Skeletal muscle tissue (tissue), 4 donors: ENCODE results near the gene RAC2. TPM values are rescaled to one million over a fixed set of nuclear protein-coding genes. Genes with fewer than 3 reads are reported as not detected.

Experiments used
- H3K27ac ChIP-seq: one replicate; pipeline ENCODE4 v1.7.0; 2013; ENCODE audit warnings: mild to moderate bottlenecking, low read depth, low read length, inconsistent platforms
- H3K27me3 ChIP-seq, 3 donors: one replicate each; pipeline ENCODE4 v1.7.0; 2013; ENCODE audit warnings: low read length in 3 of 3; ENCODE audit not compliant: control insufficient read depth in 3 of 3, insufficient read depth in 3 of 3
- H3K36me3 ChIP-seq, 3 donors: one replicate each; pipeline ENCODE4 v1.7.0; 2013; ENCODE audit warnings: low read length in 3 of 3; ENCODE audit not compliant: control insufficient read depth in 3 of 3, insufficient read depth in 3 of 3
- H3K4me1 ChIP-seq, 3 donors: one replicate each; pipeline ENCODE4 v1.7.0; 2013; ENCODE audit warnings: low read length in 3 of 3, mild to moderate bottlenecking in 3 of 3; ENCODE audit not compliant: control insufficient read depth in 3 of 3, insufficient read depth in 3 of 3
- H3K4me3 ChIP-seq, 3 donors: one replicate each; pipeline ENCODE4 v1.7.0; 2013; ENCODE audit warnings: low read length in 3 of 3
- H3K9ac ChIP-seq, 3 donors: one replicate each; pipeline ENCODE4 v1.7.0; 2013; ENCODE audit warnings: low read length in 3 of 3, mild to moderate bottlenecking in 3 of 3, moderate library complexity in 2 of 3, low read depth in 1 of 3
- H3K9me3 ChIP-seq, 3 donors: one replicate each; pipeline ENCODE4 v1.7.0; 2013; ENCODE audit warnings: low read length in 3 of 3; ENCODE audit not compliant: control insufficient read depth in 3 of 3
- total RNA-seq: library from RNA; depleted of rRNA; stranded (reverse); fragments of >200 nt; gene quantifications from one replicate; pipeline ENCODE4 v1.2.3, GENCODE V29; 2014
- donor health status: Osteomylitis.

Gene RAC2
- total RNA-seq, 1 donor from 2014 or later, result 0.52 TPM

GRCh38 chr22:37224757-37225420 lies 19.2 kb downstream of the RAC2 start:
- H3K36me3 ChIP-seq, result no peaks in the 10 kb centered on the region
- no peak overlapping the region for H3K27ac ChIP-seq
- peaks cover 9 to 40% (median 22%) of the 10 kb centered on the region in 3 donors for H3K27me3 ChIP-seq
- peaks cover 0 to 12% (median 2%) of the 10 kb centered on the region in 3 donors for H3K4me1 ChIP-seq
- no peak overlapping the region for H3K4me3 ChIP-seq
- peaks cover 0 to 3% (median 0%) of the 10 kb centered on the region in 3 donors for H3K9me3 ChIP-seq
- H3K9ac ChIP-seq, result no peak overlapping the region

GRCh38 chr22:37223965-37224551 lies 20.0 kb downstream of the RAC2 start:
- H3K36me3 ChIP-seq, result no peaks in the 10 kb centered on the region
- H3K4me3 ChIP-seq, result no peak overlapping the region
- H3K27ac ChIP-seq, result no peak overlapping the region
- H3K9ac ChIP-seq, result no peak overlapping the region
- H3K4me1 ChIP-seq, result peaks cover 0 to 5% (median 0%) of the 10 kb centered on the region in 3 donors
- peaks cover 9 to 43% (median 21%) of the 10 kb centered on the region in 3 donors for H3K27me3 ChIP-seq
- H3K9me3 ChIP-seq, result peaks cover 0 to 3% (median 0%) of the 10 kb centered on the region in 3 donors

DNA sequence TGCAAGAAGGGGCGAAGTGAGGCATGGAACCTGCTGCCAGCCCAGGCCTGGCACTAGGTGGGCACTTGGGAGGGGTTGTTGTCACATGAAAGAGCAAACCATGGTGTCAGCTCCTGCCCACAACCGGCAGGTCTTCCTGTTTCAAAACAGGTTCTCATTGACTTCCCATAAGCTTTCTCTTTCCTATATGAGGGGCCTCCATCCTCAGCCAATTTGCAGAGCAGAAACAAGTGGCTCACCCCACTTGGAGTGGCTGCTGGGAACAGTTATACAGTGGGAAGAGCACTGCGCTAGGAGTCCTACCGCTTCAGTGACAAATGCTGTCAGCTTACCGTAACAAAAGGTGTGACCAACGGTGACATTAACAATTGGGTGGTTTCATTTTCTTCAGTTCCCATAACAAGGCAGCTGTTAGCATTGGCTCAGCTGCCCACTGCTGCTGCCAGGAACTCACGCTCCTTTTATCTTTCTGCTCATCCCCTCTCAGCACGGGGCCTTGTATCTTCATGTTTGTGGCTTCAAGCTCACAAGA lies 21.6 kb downstream of the RAC2 start:
- Histone ChIP-seq H3K36me3 (no peaks in the 10 kb centered on the region), H3K4me1 (no peaks in the 10 kb centered on the region), H3K27ac (no peak overlapping the region), H3K27me3 (peaks cover 9 to 44% (median 32%) of the 10 kb centered on the region in 3 donors), H3K9me3 (peaks cover 0 to 3% (median 0%) of the 10 kb centered on the region in 3 donors), H3K9ac (no peak overlapping the region), H3K4me3 (no peak overlapping the region)

DNA sequence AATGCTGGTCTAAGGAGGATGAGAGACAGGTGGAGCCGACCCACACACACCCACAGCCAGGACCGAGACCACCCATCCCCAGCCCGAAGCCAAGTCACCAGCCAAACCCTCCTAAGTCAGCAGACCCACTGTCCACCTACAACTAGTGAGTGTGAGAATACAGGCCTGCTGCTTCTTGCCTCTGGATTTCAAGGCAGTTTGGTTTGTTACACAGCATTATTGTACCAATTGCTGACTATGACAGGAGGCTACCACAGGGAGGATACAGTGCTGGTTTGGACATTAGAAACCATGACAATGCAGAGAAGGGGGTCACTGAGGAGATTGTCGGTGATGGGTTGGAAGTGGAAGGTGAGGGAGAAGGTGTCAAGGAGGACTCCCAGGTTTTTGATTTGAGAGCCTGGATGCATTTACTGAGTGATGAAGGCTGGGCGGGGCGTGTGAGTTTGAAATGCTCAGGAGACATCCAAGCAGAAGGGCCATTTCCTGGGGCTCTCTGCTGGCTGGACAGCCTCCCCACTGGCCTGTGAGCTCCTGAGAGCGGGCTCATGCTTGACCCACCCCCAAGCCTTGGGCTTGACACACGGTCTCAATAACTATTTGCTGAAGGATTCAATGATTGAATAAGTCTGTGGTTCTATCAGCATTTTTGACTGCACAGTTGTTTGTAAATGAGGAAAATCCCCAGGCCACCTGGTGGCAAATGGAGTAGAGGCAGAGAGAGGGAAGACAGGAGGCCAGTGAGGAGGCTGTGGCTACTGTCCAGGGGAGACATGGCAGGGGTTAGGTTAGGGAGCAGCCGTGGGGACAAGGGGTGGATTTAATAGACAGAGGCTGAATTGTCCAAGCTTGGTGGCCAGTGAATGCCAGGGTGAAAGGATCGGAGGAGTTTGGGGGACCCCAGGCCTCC lies 22.4 kb downstream of the RAC2 start:
- H3K9me3 ChIP-seq, result peaks cover 0 to 3% (median 0%) of the 10 kb centered on the region in 3 donors
- H3K36me3 ChIP-seq, result no peaks in the 10 kb centered on the region
- no peak overlapping the region for H3K9ac ChIP-seq
- H3K27me3 ChIP-seq, result peaks cover 9 to 44% (median 36%) of the 10 kb centered on the region in 3 donors
- no peak overlapping the region for H3K4me3 ChIP-seq
- no peaks in the 10 kb centered on the region for H3K4me1 ChIP-seq
- H3K27ac ChIP-seq, result no peak overlapping the region

GRCh38 chr22:37220543-37220981 lies 23.5 kb downstream of the RAC2 start:
- Histone ChIP-seq H3K4me1 (no peaks in the 10 kb centered on the region), H3K27ac (no peak overlapping the region), H3K36me3 (no peaks in the 10 kb centered on the region), H3K9me3 (peaks cover 0 to 3% (median 0%) of the 10 kb centered on the region in 3 donors), H3K4me3 (no peak overlapping the region), H3K27me3 (peaks cover 5 to 35% (median 30%) of the 10 kb centered on the region in 3 donors), H3K9ac (no peak overlapping the region)

GRCh38 chr22:37219533-37219932 lies 24.5 kb downstream of the RAC2 start:
- Histone ChIP-seq H3K9ac (no peak overlapping the region), H3K9me3 (peaks cover 0 to 3% (median 0%) of the 10 kb centered on the region in 3 donors), H3K4me1 (no peaks in the 10 kb centered on the region), H3K4me3 (no peak overlapping the region), H3K27ac (no peak overlapping the region), H3K36me3 (no peaks in the 10 kb centered on the region), H3K27me3 (peaks cover 5 to 32% (median 27%) of the 10 kb centered on the region in 3 donors)

DNA sequence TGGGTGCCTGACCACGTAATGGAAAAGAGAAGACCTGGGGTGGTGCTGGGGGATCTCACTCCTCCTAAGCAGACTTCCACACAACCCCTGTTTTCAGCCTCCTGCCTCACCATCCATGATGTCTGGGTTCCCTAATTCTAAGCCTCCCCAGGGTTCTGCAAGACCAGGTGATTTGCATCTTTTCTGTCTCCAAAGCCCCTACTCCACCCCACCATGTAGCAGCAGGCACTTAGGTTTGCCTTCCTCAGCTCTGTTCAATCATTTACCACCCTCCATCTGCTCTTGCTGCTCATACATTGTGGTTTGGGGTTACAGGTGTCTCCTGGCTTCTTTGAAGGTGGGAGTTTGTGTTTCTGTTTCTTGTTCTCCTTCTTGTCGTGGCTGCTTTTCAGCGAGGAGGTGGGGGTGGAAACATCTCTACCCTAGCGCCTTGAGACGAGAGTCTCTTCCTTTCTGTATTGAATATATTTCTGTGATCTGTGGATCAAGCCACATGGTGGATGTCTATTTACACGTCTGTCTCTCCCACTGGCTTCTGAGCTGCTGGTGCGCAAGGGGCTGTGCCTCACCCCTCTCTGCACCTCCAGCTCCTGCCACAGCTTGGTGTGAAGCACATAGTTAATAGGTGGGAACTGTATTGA lies 25.2 kb downstream of the RAC2 start:
- Histone ChIP-seq H3K9ac (no peak overlapping the region), H3K36me3 (no peaks in the 10 kb centered on the region), H3K4me3 (no peak overlapping the region), H3K27me3 (peaks cover 5 to 34% (median 28%) of the 10 kb centered on the region in 3 donors), H3K27ac (no peak overlapping the region), H3K9me3 (peaks cover 0 to 3% (median 0%) of the 10 kb centered on the region in 3 donors), H3K4me1 (no peaks in the 10 kb centered on the region)

- Histone ChIP-seq H3K4me3 (no peak overlapping the region), H3K27ac (no peak overlapping the region), H3K4me1 (no peaks in the 10 kb centered on the region), H3K36me3 (no peaks in the 10 kb centered on the region), H3K9me3 (peaks cover 0 to 3% (median 0%) of the 10 kb centered on the region in 3 donors), H3K27me3 (peaks cover 8 to 39% (median 29%) of the 10 kb centered on the region in 3 donors), H3K9ac (no peak overlapping the region)
These were observed 25.7 kb downstream of the RAC2 start for GRCh38 chr22:37218399-37218770.

DNA sequence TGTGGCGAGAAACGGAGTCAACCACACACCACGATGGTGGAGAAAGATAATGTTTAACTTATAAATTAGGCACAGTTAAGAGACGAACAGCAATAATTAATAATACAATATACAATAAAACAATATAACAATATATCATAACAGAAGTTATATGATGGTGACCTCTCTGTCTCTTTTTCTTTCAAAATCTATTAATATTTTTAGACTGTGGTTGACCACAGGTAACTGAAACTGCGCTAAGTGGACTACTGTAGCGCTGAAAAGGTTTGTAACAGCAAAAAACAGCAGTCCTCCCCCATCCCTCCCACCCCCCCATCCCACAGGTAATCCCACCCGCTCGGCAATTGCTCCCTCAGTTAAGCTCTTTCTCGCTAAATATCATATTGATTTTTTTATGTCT lies 28.2 kb downstream of the RAC2 start:
- Histone ChIP-seq H3K4me3 (no peak overlapping the region), H3K36me3 (no peaks in the 10 kb centered on the region), H3K9me3 (no peaks in the 10 kb centered on the region), H3K27ac (no peak overlapping the region), H3K4me1 (no peaks in the 10 kb centered on the region), H3K9ac (no peak overlapping the region), H3K27me3 (peaks cover 11 to 40% (median 35%) of the 10 kb centered on the region in 3 donors)
